Subcutaneous abdominal adipose tissue (tissue), 5 donors: ENCODE measurements around the gene RASGRF1.

Source experiments
- H3K27ac ChIP-seq: one replicate; pipeline ENCODE4 v1.7.0; 2013; ENCODE audit warnings: low read depth, mild to moderate bottlenecking, inconsistent platforms, low read length, moderate library complexity
- H3K27me3 ChIP-seq, 5 donors: one replicate each; pipeline ENCODE4 v1.7.0; 2013; ENCODE audit warnings: low read length in 5 of 5, inconsistent platforms in 1 of 5; ENCODE audit not compliant: control insufficient read depth in 5 of 5, insufficient read depth in 4 of 5
- H3K36me3 ChIP-seq, 5 donors: one replicate each; pipeline ENCODE4 v1.7.0; 2013; ENCODE audit warnings: low read length in 5 of 5; ENCODE audit not compliant: control insufficient read depth in 5 of 5, insufficient read depth in 5 of 5
- H3K4me1 ChIP-seq, 5 donors: one replicate each; pipeline ENCODE4 v1.7.0; 2013; ENCODE audit warnings: low read length in 5 of 5, mild to moderate bottlenecking in 3 of 5, moderate library complexity in 1 of 5; ENCODE audit not compliant: control insufficient read depth in 5 of 5, insufficient read depth in 5 of 5
- H3K4me3 ChIP-seq, 5 donors: one replicate each; pipeline ENCODE4 v1.7.0; 2013; ENCODE audit warnings: low read length in 5 of 5, low read depth in 1 of 5
- H3K9ac ChIP-seq, 5 donors: one replicate each; pipeline ENCODE4 v1.7.0; 2013; ENCODE audit warnings: low read length in 5 of 5, mild to moderate bottlenecking in 4 of 5, moderate library complexity in 3 of 5
- H3K9me3 ChIP-seq, 5 donors: one replicate each; pipeline ENCODE4 v1.7.0; 2013; ENCODE audit warnings: low read length in 5 of 5; ENCODE audit not compliant: control insufficient read depth in 5 of 5
- donor health status: healthy.
- donor health status: healthy.
- donor health status: healthy.
- donor health status: healthy.
- donor health status: healthy.

The RASGRF1 gene

GRCh38 chr15:78944669-78945407, 145.7 kb downstream of the RASGRF1 start, which contains the start of gene CTSH:
Gene CTSH, minus strand, starts transcription at chr15:78945046. Its CDS starts 65 bp downstream, at chr15:78944981.
- Histone ChIP-seq H3K27me3 (peaks cover 0 to 3% (median 0%) of the 10 kb centered on the region in 5 donors), H3K4me1 (peaks cover 1 to 25% (median 17%) of the 10 kb centered on the region in 5 donors), H3K9ac (peak within 1 kb of the TSS; percentile 16 to 74 (median 57)), H3K9me3 (no peaks in the 10 kb centered on the region), H3K4me3 (peak within 1 kb of the TSS; percentile 61 to 78 (median 73)), H3K27ac (no peak within 1 kb of the TSS), H3K36me3 (no peaks in the 10 kb centered on the region)

DNA sequence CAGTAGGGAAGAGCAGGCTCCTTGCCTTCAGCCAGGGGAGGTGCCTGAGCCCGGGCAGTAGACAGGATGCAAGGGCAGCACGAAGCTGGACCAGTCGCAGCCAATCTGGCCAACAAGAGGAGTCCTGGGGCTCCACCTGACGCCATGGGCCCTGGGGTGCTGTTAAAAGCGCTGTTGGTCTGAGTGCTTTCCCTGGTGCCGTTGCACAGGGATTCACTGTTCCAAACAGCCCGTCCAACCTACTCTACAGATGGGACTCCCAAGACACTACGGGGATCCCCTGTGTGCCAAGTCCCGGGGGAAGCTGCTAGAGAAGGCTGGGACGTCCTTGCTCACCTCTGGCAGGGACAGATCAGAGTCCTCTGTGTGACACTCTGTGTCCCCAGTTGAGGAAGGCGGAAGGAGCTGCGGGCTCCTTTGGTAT, 146.4 kb downstream of the RASGRF1 start:
- H3K4me3 ChIP-seq = peak overlapping the region; percentile 61 to 78 (median 73)
- H3K27me3 ChIP-seq = peaks cover 0 to 3% (median 0%) of the 10 kb centered on the region in 5 donors
- H3K27ac ChIP-seq = no peak overlapping the region
- peaks cover 1 to 30% (median 19%) of the 10 kb centered on the region in 5 donors for H3K4me1 ChIP-seq
- no peaks in the 10 kb centered on the region for H3K36me3 ChIP-seq
- H3K9ac ChIP-seq = peak overlapping the region; percentile 16 to 74 (median 57)
- no peaks in the 10 kb centered on the region for H3K9me3 ChIP-seq

GRCh38 chr15:78943692-78944091, 146.9 kb downstream of the RASGRF1 start:
- Histone ChIP-seq H3K27me3 (peaks cover 0 to 3% (median 0%) of the 10 kb centered on the region in 5 donors), H3K4me3 (peak overlapping the region in 4 of 5 donors; percentile 61 to 78 (median 69)), H3K27ac (no peak overlapping the region), H3K36me3 (no peaks in the 10 kb centered on the region), H3K9me3 (no peaks in the 10 kb centered on the region), H3K4me1 (peaks cover 1 to 34% (median 21%) of the 10 kb centered on the region in 5 donors), H3K9ac (peak overlapping the region in 4 of 5 donors; percentile 18 to 74 (median 60))

GRCh38 chr15:78942741-78943140, 147.8 kb downstream of the RASGRF1 start:
- peaks cover 0 to 3% (median 0%) of the 10 kb centered on the region in 5 donors for H3K27me3 ChIP-seq
- H3K27ac ChIP-seq = no peak overlapping the region
- no peaks in the 10 kb centered on the region for H3K9me3 ChIP-seq
- no peaks in the 10 kb centered on the region for H3K36me3 ChIP-seq
- H3K9ac ChIP-seq = no peak overlapping the region
- no peak overlapping the region for H3K4me3 ChIP-seq
- H3K4me1 ChIP-seq = peaks cover 1 to 42% (median 24%) of the 10 kb centered on the region in 5 donors

DNA sequence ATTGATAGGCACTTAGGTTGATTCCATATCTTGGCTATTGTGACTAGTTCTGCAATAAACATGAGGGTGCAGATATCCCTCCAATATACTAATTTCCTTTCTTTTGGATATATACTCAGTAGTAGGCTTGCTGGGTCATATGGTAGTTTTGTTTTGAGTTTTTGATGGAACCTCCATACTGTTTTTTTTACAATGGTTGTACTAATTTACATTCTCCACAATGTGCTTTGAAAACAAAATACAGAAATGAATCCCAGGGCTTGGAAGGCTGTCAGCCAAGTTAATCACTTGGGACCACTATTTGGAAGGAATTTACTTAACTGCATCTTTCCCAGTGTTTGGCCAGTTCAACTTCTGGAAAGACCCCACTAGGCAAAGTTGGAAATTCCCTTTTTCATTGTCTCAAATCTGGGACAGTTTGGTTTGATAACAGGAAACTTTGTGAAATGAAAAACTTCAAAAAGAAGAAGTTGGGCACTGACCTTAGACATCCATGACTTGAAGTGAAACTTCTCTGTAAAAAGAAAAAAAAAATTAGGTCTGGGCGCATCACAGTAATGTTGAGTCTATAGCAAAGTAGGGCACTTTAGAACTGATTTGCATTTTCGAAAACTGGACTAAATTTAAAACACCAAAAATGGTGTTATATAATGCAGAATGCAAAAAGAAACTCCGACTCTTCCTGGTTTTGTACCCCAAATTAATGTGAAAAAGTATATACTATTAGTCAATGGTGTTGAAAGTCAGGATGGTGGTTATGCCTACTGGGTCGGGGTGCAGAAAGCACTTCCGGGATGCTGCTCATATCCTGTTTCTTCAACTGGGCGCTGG, 151.7 kb downstream of the RASGRF1 start:
- Histone ChIP-seq H3K4me1 (peaks cover 13 to 57% (median 30%) of the 10 kb centered on the region in 5 donors), H3K9ac (no peak overlapping the region), H3K27ac (peak overlapping the region; percentile 60), H3K4me3 (no peak overlapping the region), H3K9me3 (no peaks in the 10 kb centered on the region), H3K27me3 (peaks cover 0 to 12% (median 3%) of the 10 kb centered on the region in 5 donors), H3K36me3 (no peaks in the 10 kb centered on the region)

- Histone ChIP-seq H3K9ac (peak overlapping the region in 1 of 5 donors; percentile 8), H3K27ac (peak overlapping the region; percentile 54), H3K36me3 (peaks cover 0 to 7% (median 0%) of the 10 kb centered on the region in 5 donors), H3K9me3 (no peaks in the 10 kb centered on the region), H3K4me1 (peaks cover 12 to 54% (median 33%) of the 10 kb centered on the region in 5 donors), H3K4me3 (peak overlapping the region; percentile 0 to 42 (median 22)), H3K27me3 (peaks cover 0 to 20% (median 4%) of the 10 kb centered on the region in 5 donors)
Measured at GRCh38 chr15:78937132-78937739, 153.3 kb downstream of the RASGRF1 start.

DNA sequence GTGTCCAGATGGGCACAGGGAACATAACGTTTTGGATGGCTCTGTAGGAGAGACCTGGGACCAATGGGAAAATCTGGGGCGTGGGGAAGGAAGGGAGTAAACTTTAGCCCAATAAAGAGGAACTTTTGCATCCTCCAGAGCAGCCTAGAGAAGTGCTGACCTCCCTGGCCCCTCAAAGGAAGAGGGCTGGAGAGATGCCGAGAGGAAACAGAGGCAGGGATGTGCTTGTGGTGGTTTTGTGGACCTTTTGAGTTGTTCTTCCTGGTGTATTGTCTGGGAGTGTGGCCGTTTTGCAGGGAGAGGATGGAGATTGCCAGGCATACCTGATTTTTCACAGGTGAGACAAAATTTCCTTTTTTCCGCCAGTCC, 155.9 kb downstream of the RASGRF1 start:
- Histone ChIP-seq H3K4me1 (peaks cover 12 to 54% (median 33%) of the 10 kb centered on the region in 5 donors), H3K9me3 (no peaks in the 10 kb centered on the region), H3K36me3 (peaks cover 0 to 28% (median 4%) of the 10 kb centered on the region in 5 donors)

GRCh38 chr15:78933823-78934654, 156.5 kb downstream of the RASGRF1 start:
- Histone ChIP-seq H3K36me3 (peaks cover 0 to 32% (median 4%) of the 10 kb centered on the region in 5 donors), H3K27me3 (peaks cover 0 to 24% (median 8%) of the 10 kb centered on the region in 5 donors), H3K9ac (peak overlapping the region in 1 of 5 donors; percentile 25), H3K9me3 (no peaks in the 10 kb centered on the region), H3K4me1 (peaks cover 12 to 48% (median 33%) of the 10 kb centered on the region in 5 donors), H3K4me3 (no peak overlapping the region), H3K27ac (peak overlapping the region; percentile 41)

More for the DNA sequence above, 155.9 kb downstream of the RASGRF1 start:
- Histone ChIP-seq H3K27ac (peak overlapping the region; percentile 41), H3K9ac (no peak overlapping the region), H3K4me3 (no peak overlapping the region), H3K27me3 (peaks cover 0 to 24% (median 8%) of the 10 kb centered on the region in 5 donors)
